ENCODE data around the gene PATZ1. TPM values are rescaled to one million over a fixed set of nuclear protein-coding genes. Genes with fewer than 3 reads are reported as not detected.

PATZ1 gene
- total and polyA plus RNA-seq, 9 donors, result 26.3 to 44.5 (median 37.0) TPM

- Histone ChIP-seq H3K9me3 (no peaks in the 10 kb centered on the region), H3K36me3 (no peaks in the 10 kb centered on the region), H3K4me1 (ENCODE audit: insufficient read depth) (peaks cover 5% of the 10 kb centered on the region), H3K27ac (no peak overlapping the region), H3K4me3 (no peak overlapping the region), H3K27me3 (no peaks in the 10 kb centered on the region)
- 89 to 93% (median 90%) methylated on average over 6 of the region's 6 CpGs for WGBS, 3 donors
- TF ChIP-seq POLR2A (IDR thresholded peaks at IDR 0.05) (no peak), EP300 (IDR thresholded peaks at IDR 0.05) (no peak), CTCF (IDR thresholded peaks at IDR 0.05) (no peak)
- no peak for DNase-seq
- intact Hi-C loops (cut with DNase I), result no loop called here
Measured at GRCh38 chr22:31287818-31288495, 58.2 kb downstream of the PATZ1 start.

DNA sequence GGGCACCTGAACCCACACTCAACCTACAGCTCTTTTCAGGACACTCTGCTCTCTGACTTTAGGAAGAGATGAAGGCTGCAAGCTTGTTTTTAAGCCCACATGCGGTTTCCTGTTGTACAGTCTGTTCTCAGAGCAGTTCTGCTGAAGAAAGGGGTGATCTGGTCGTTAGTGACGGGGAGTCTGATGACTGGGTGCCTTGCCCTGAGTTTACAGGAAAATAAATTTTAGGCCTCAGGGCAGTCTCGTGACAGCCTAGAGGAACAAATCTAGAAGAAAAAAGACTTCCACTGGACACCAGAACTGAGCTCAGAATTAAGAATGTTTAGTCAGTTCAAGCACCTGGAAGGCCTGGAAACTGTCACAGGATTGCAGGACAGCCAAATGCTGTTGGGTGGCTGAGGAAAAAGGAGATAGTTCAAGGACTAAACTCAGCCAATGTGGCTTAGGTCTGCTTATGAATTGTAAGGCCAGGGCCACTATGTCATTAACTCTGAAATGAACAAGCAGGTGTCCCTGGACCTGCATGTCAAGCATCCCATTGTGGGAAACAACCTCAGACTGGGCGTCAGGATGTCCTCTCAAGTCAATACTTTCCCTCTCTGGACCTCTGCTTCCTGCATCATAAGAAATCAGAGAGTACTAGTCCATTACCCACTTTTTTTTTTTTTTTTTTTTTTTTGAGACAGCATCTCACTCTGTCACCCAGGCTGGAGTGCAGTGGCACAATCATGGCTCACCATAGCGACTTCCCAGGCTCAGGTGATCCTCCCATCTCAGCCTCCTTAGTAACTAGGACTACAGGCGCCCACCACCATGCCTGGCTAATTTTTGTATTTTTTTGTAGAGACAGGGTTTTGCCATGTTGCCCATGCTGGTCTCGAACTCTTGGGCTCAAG lies 59.5 kb downstream of the PATZ1 start:
- WGBS, 3 donors, result 78 to 82% (median 79%) methylated on average over 8 of the region's 8 CpGs
- Histone ChIP-seq H3K4me1 (ENCODE audit: insufficient read depth) (peaks cover 4% of the 10 kb centered on the region), H3K27ac (no peak overlapping the region)

GRCh38 chr22:31284281-31285155 lies 61.6 kb downstream of the PATZ1 start:
- H3K27me3 ChIP-seq, result no peaks in the 10 kb centered on the region
- peaks cover 1% of the 10 kb centered on the region for H3K4me1 ChIP-seq (ENCODE audit: insufficient read depth)
- H3K36me3 ChIP-seq, result no peaks in the 10 kb centered on the region
- no peaks in the 10 kb centered on the region for H3K9me3 ChIP-seq
- WGBS, 3 donors, result 35 to 37% (median 36%) methylated on average over 3 of the region's 3 CpGs
- no peak overlapping the region for H3K4me3 ChIP-seq
- H3K27ac ChIP-seq, result no peak overlapping the region
- no peak for TF ChIP-seq EP300 (IDR thresholded peaks at IDR 0.05)
- no peak for TF ChIP-seq CTCF (IDR thresholded peaks at IDR 0.05)
- intact Hi-C loops (cut with DNase I), result no loop called here
- DNase-seq, result no peak

More for the DNA sequence above, 59.5 kb downstream of the PATZ1 start:
- intact Hi-C loops (cut with DNase I), result no loop called here
- TF ChIP-seq EP300 (IDR thresholded peaks at IDR 0.05) (no peak), CTCF (IDR thresholded peaks at IDR 0.05) (no peak), POLR2A (IDR thresholded peaks at IDR 0.05) (no peak)
- no peak overlapping the region for H3K4me3 ChIP-seq
- H3K9me3 ChIP-seq, result no peaks in the 10 kb centered on the region
- no peaks in the 10 kb centered on the region for H3K36me3 ChIP-seq
- DNase-seq, result no peak
- no peaks in the 10 kb centered on the region for H3K27me3 ChIP-seq

GRCh38 chr22:31282748-31283468 lies 63.2 kb downstream of the PATZ1 start:
- Histone ChIP-seq H3K36me3 (no peaks in the 10 kb centered on the region), H3K9me3 (no peaks in the 10 kb centered on the region), H3K27ac (no peak overlapping the region), H3K27me3 (no peaks in the 10 kb centered on the region), H3K4me1 (ENCODE audit: insufficient read depth) (peaks cover 2% of the 10 kb centered on the region), H3K4me3 (no peak overlapping the region)
- TF ChIP-seq EP300 (IDR thresholded peaks at IDR 0.05) (no peak), POLR2A (IDR thresholded peaks at IDR 0.05) (no peak)
- intact Hi-C loops (cut with DNase I), result no loop called here
- DNase-seq, result no peak
- WGBS, 3 donors, result 58 to 68% (median 65%) methylated on average over 8 of the region's 8 CpGs

Data from ovary (tissue), 9 donors.